HepG2 (cell line): ENCODE results near the gene ZG16B. TPM values are rescaled to one million over a fixed set of nuclear protein-coding genes. Genes with fewer than 3 reads are reported as not detected.

Experiments used
- ATAC-seq: fragments of 200-7000 bp; cut with Tn5 transposase; 3 replicates; pipeline ENCODE4 v1.9.1; 2020; ENCODE audit warnings: mild to moderate bottlenecking, moderate library complexity
- BruUV-seq: library from RNA; stranded (reverse); fragments of 400-500 nt; replicated peaks from 2 replicates; lab custom pipeline; 2021; lab: Mats Ljungman, UMichigan
- CTCF ChIA-PET: fragments of 300-600 bp; formaldehyde crosslinking; extraction: SDS; loops from one replicate; lab custom pipeline; 2021; ENCODE audit warnings: low total read pairs, inconsistent platforms, low intra/inter-chr PET ratio; lab: Yijun Ruan, JAX
- POLR2A ChIA-PET: fragments of 350-600 bp; sonication (Branson Sonifier 250); formaldehyde crosslinking; loops from one replicate; lab custom pipeline; 2020; ENCODE audit warnings: antibody characterized with exemption, inconsistent platforms; lab: Yijun Ruan, JAX
- DNase-seq: peaks from one replicate; pipeline ENCODE4 v3.0.0-alpha.2; 2015; ENCODE audit warnings: low spot score
- FAIRE-seq: peaks from 3 replicates; lab custom pipeline; 2011; peaks lifted over from hg19 to GRCh38; lab: Jason Lieb, UNC
- H2AFZ ChIP-seq: one replicate; pipeline ENCODE4 v1.6.1; 2011; ENCODE audit warnings: low read length, inconsistent platforms
- H3K27ac ChIP-seq: fragments of 300-600 bp; 3 replicates; pipeline ENCODE4 v1.8.0; 2011; ENCODE audit warnings: mixed run types, mild to moderate bottlenecking, mixed read lengths, low read length, inconsistent platforms; ENCODE audit not compliant: insufficient read depth; ENCODE audit errors: extremely low read length
- H3K27me3 ChIP-seq, 2 experiments: fragments of 200-600 bp in 1 of 2; 2 replicates in 1 of 2; 3 replicates in 1 of 2; pipeline versions ENCODE4 v1.6.0 to v1.8.0; 2011; ENCODE audit warnings: low read length in 2 of 2, mild to moderate bottlenecking in 2 of 2, moderate library complexity in 2 of 2, inconsistent platforms in 1 of 2; ENCODE audit not compliant: insufficient read depth in 2 of 2, control insufficient read depth in 1 of 2
- H3K36me3 ChIP-seq, 2 experiments: fragments of 200-600 bp in 1 of 2; replicated peaks in 1 of 2; 2 replicates in 1 of 2; 3 replicates in 1 of 2; pipeline versions ENCODE4 v1.5.1 to v1.8.0; 2011; ENCODE audit warnings: low read length in 2 of 2, inconsistent platforms in 1 of 2; ENCODE audit not compliant: insufficient read depth in 2 of 2, control insufficient read depth in 1 of 2
- H3K4me1 ChIP-seq: 2 replicates; pipeline ENCODE4 v1.5.1; 2012; ENCODE audit warnings: low read length, inconsistent platforms; ENCODE audit not compliant: insufficient read depth
- H3K4me2 ChIP-seq: 2 replicates; pipeline ENCODE4 v1.6.0; 2011; ENCODE audit warnings: low read depth, low read length, inconsistent platforms
- H3K4me3 ChIP-seq, 3 experiments: fragments of 200-600 bp in 1 of 3; sonication (generic), shearing (Covaris generic) in 1 of 3; replicated peaks in 1 of 3; 2 replicates each; pipeline ENCODE4 v1.5.1; 2011 to 2016; ENCODE audit warnings: low read length in 3 of 3, inconsistent platforms in 2 of 3, low read depth in 2 of 3, mild to moderate bottlenecking in 2 of 3, control low read depth in 1 of 3, mixed read lengths in 1 of 3; ENCODE audit not compliant: insufficient read depth in 1 of 3
- H3K79me2 ChIP-seq: one replicate; pipeline ENCODE4 v1.6.1; 2011; ENCODE audit warnings: low read length, inconsistent platforms; ENCODE audit not compliant: insufficient read depth
- H3K9ac ChIP-seq: 2 replicates; pipeline ENCODE4 v1.6.0; 2011; ENCODE audit warnings: mild to moderate bottlenecking, low read depth, low read length, inconsistent platforms; ENCODE audit not compliant: insufficient read depth
- H3K9me3 ChIP-seq: 2 replicates; pipeline ENCODE4 v1.5.1; 2012; ENCODE audit warnings: mild to moderate bottlenecking, low read length
- H4K20me1 ChIP-seq: 2 replicates; pipeline ENCODE4 v1.6.0; 2011; ENCODE audit warnings: inconsistent platforms, mild to moderate bottlenecking, low read length, moderate library complexity; ENCODE audit not compliant: insufficient read depth
- ATM ChIP-seq: fragments of 450-650 bp; IDR thresholded peaks from 2 replicates; pipeline ENCODE4 v1.7.1; 2017; ENCODE audit warnings: mild to moderate bottlenecking, borderline replicate concordance
- CEBPB ChIP-seq: IDR thresholded peaks from 2 replicates; pipeline ENCODE4 v1.6.1; 2011; ENCODE audit warnings: low read depth, low read length, improper control_type of control experiment, borderline replicate concordance
- ELF3 ChIP-seq: IDR thresholded peaks from 2 replicates; pipeline ENCODE4 v1.6.1; 2016; ENCODE audit warnings: missing genetic modification reagents, missing compliant biosample characterization
- FOSL2 ChIP-seq: sonication (generic); formaldehyde crosslinking; IDR thresholded peaks from 2 replicates; pipeline ENCODE4 v1.4.0; 2020; ENCODE audit warnings: missing genetic modification reagents
- HIVEP1 ChIP-seq: sonication (generic); formaldehyde crosslinking; IDR thresholded peaks from 2 replicates; pipeline ENCODE4 v1.4.0; 2020; ENCODE audit warnings: mild to moderate bottlenecking, missing genetic modification reagents
- MAF1 ChIP-seq: sonication (generic); formaldehyde crosslinking; IDR thresholded peaks from 2 replicates; pipeline ENCODE4 v1.5.0; 2020; ENCODE audit warnings: missing genetic modification reagents, borderline replicate concordance
- NFE2 ChIP-seq: sonication (generic); formaldehyde crosslinking; IDR thresholded peaks from 2 replicates; pipeline ENCODE4 v1.4.0; 2020; ENCODE audit warnings: missing genetic modification reagents
- NR2F6 ChIP-seq, 2 experiments: IDR thresholded peaks; 2 replicates each; pipeline ENCODE4 v1.6.1; 2016; ENCODE audit warnings: antibody characterized with exemption in 1 of 2, mild to moderate bottlenecking in 1 of 2
- SAP130 ChIP-seq: IDR thresholded peaks from 2 replicates; pipeline ENCODE4 v1.6.1; 2016; ENCODE audit warnings: low read depth
- TBX2 ChIP-seq: sonication (generic); formaldehyde crosslinking; IDR thresholded peaks from 2 replicates; pipeline ENCODE4 v1.5.0; 2020; ENCODE audit warnings: missing genetic modification reagents, mild to moderate bottlenecking, borderline replicate concordance
- ZEB1 ChIP-seq: IDR thresholded peaks from 2 replicates; pipeline ENCODE4 v1.6.1; 2012; ENCODE audit warnings: mild to moderate bottlenecking, low read depth, inconsistent platforms; ENCODE audit not compliant: insufficient replicate concordance
- ZNF557 ChIP-seq: sonication (generic); formaldehyde crosslinking; IDR thresholded peaks from 2 replicates; pipeline ENCODE4 v1.4.0; 2020; ENCODE audit warnings: missing genetic modification reagents
- ZSCAN21 ChIP-seq: sonication (generic); formaldehyde crosslinking; IDR thresholded peaks from 2 replicates; pipeline ENCODE4 v1.8.0; 2022; ENCODE audit warnings: mild to moderate bottlenecking, missing genetic modification reagents, moderate library complexity, borderline replicate concordance
- WGBS: methylation state at CpG from one replicate; pipeline ENCODE4 v1.1.6; 2017; ENCODE audit warnings: low lambda C conversion rate; 5-methylcytosine and 5-hydroxymethylcytosine counted together
- in situ Hi-C: cut with HindIII; loops from 2 replicates; pipeline ENCODE4 v1.10.0; 2017; ENCODE audit warnings: low pct_unique_long_range_greater_than_20kb; ENCODE audit not compliant: extremely low pct_ligation_motif_present
- intact Hi-C: fragments of 100-400 bp; cut with micrococcal nuclease; formaldehyde crosslinking; loops from one replicate; pipeline ENCODE4 v1.10.0; 2022; ENCODE audit not compliant: unreplicated experiment
- polyA plus RNA-seq, 8 experiments: library from polyadenylated mRNA; depleted of rRNA in 3 of 8; stranded (reverse) in 7 of 8; unstranded in 1 of 8; fragments of >200 nt; fragmentation: Illumina TruSeq in 4 of 8; extraction: Trizol in 4 of 8; gene quantifications; 2 replicates each; pipeline versions ENCODE4 v1.2.1 to v1.2.3, GENCODE V29; 2011 to 2016; ENCODE audit warnings: low read depth in 4 of 8, missing spikeins in 1 of 8, mixed read lengths in 1 of 8; ENCODE audit not compliant: insufficient read depth in 1 of 8
- total RNA-seq, 5 experiments: library from RNA; depleted of rRNA; stranded (reverse); fragments of >200 nt; fragmentation: Illumina TruSeq; extraction: Trizol; gene quantifications; 2 replicates each; pipeline ENCODE4 v1.2.3, GENCODE V29; 2016; ENCODE audit warnings: low read depth in 1 of 5
- TF ChIP-seq, protein P1 (sequence below): sonication (generic); formaldehyde crosslinking; IDR thresholded peaks from 2 replicates; pipeline ENCODE4 v1.4.0; 2020; ENCODE audit warnings: missing genetic modification reagents, borderline replicate concordance
- TF ChIP-seq, protein P2 (sequence below): sonication (generic); formaldehyde crosslinking; IDR thresholded peaks from 2 replicates; pipeline ENCODE4 v1.5.0; 2020; ENCODE audit warnings: mild to moderate bottlenecking, missing genetic modification reagents, moderate library complexity
- TF ChIP-seq, protein P3 (sequence below): sonication (generic); formaldehyde crosslinking; IDR thresholded peaks from 2 replicates; pipeline ENCODE4 v1.5.1; 2020; ENCODE audit warnings: mild to moderate bottlenecking, missing genetic modification reagents, moderate library complexity

Gene ZG16B
- total and polyA plus RNA-seq, 2 of the 13 experiments (the other 11 are each of a cell fraction or from before 2014, with no cell fraction given) = 1.5 to 11.3 TPM

DNA sequence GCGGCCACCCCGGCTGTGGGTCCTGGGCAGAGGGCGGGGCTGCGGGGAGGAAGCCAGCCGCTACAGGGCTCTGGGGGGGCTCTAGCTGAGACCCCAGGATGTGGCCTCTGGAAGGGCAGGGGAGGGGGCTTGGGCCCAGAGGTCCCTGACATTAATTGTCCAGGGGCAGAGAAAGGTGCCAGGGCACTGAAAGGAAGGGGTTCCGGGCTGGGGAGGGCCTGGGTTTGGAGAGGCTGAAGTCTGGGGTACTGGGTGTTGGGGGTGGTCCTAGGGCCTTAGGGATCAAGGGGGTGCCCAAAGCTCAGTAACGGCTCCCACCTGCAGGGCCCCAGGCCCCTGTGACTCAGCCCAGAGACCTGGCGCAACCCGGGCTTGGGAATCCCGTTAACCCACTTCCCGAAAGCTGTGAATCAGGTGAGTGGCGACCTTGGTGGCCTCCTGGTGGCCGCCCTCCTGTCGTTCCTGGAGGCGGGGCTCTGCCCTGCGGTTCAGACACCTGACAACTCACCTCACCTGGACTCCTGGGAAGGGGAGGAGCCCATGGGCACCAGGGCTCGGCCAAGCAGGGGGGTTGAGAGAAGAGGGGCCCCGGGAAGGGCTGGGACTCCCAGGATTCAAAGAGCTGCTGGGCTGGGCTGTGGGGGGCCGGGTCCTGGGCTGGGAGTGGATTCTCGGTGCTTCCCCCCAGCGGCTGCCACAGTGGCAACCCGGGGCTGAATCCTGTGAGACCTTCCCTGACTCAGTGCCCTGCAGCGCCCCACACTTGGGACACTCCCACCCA is 28.3 kb downstream of the ZG16B start:
- CTCF ChIA-PET = no interaction called here
- TF ChIP-seq ELF3 (0 out of 2 replicates have a peak, but pooled peaks have one; percentile 17), HIVEP1 (CRISPR knock-in tag) (0 out of 2 replicates have a peak, but pooled peaks have one; percentile 31), ATM (no peak), MAF1 (CRISPR knock-in tag) (no peak), NFE2 (CRISPR knock-in tag) (no peak), ZNF557 (no peak), TBX2 (CRISPR knock-in tag) (peak; percentile 31; the same call in 1 of the 2 replicates), ZEB1 (peak; percentile 79), SAP130 (peak; percentile 18; the same call in 1 of the 2 replicates), NR2F6 (IDR thresholded peaks at IDR 0.05) (no peak), NR2F6 (CRISPR knock-in tag; IDR thresholded peaks at IDR 0.05) (peak; percentile 37; the same call in 1 of the 2 replicates), ZSCAN21 (CRISPR knock-in tag) (peak; percentile 28; the same call in 1 of the 2 replicates), CEBPB (peak; percentile 8; the same call in 1 of the 2 replicates), FOSL2 (CRISPR knock-in tag) (peak; percentile 85)
- TF ChIP-seq, protein P1, sequence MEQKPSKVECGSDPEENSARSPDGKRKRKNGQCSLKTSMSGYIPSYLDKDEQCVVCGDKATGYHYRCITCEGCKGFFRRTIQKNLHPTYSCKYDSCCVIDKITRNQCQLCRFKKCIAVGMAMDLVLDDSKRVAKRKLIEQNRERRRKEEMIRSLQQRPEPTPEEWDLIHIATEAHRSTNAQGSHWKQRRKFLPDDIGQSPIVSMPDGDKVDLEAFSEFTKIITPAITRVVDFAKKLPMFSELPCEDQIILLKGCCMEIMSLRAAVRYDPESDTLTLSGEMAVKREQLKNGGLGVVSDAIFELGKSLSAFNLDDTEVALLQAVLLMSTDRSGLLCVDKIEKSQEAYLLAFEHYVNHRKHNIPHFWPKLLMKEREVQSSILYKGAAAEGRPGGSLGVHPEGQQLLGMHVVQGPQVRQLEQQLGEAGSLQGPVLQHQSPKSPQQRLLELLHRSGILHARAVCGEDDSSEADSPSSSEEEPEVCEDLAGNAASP (CRISPR knock-in tag) = peak; percentile 30; the same call in 1 of the 2 replicates
- TF ChIP-seq, protein P2, sequence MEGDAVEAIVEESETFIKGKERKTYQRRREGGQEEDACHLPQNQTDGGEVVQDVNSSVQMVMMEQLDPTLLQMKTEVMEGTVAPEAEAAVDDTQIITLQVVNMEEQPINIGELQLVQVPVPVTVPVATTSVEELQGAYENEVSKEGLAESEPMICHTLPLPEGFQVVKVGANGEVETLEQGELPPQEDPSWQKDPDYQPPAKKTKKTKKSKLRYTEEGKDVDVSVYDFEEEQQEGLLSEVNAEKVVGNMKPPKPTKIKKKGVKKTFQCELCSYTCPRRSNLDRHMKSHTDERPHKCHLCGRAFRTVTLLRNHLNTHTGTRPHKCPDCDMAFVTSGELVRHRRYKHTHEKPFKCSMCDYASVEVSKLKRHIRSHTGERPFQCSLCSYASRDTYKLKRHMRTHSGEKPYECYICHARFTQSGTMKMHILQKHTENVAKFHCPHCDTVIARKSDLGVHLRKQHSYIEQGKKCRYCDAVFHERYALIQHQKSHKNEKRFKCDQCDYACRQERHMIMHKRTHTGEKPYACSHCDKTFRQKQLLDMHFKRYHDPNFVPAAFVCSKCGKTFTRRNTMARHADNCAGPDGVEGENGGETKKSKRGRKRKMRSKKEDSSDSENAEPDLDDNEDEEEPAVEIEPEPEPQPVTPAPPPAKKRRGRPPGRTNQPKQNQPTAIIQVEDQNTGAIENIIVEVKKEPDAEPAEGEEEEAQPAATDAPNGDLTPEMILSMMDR (CRISPR knock-in tag) = peak; percentile 35
- TF ChIP-seq, protein P3, sequence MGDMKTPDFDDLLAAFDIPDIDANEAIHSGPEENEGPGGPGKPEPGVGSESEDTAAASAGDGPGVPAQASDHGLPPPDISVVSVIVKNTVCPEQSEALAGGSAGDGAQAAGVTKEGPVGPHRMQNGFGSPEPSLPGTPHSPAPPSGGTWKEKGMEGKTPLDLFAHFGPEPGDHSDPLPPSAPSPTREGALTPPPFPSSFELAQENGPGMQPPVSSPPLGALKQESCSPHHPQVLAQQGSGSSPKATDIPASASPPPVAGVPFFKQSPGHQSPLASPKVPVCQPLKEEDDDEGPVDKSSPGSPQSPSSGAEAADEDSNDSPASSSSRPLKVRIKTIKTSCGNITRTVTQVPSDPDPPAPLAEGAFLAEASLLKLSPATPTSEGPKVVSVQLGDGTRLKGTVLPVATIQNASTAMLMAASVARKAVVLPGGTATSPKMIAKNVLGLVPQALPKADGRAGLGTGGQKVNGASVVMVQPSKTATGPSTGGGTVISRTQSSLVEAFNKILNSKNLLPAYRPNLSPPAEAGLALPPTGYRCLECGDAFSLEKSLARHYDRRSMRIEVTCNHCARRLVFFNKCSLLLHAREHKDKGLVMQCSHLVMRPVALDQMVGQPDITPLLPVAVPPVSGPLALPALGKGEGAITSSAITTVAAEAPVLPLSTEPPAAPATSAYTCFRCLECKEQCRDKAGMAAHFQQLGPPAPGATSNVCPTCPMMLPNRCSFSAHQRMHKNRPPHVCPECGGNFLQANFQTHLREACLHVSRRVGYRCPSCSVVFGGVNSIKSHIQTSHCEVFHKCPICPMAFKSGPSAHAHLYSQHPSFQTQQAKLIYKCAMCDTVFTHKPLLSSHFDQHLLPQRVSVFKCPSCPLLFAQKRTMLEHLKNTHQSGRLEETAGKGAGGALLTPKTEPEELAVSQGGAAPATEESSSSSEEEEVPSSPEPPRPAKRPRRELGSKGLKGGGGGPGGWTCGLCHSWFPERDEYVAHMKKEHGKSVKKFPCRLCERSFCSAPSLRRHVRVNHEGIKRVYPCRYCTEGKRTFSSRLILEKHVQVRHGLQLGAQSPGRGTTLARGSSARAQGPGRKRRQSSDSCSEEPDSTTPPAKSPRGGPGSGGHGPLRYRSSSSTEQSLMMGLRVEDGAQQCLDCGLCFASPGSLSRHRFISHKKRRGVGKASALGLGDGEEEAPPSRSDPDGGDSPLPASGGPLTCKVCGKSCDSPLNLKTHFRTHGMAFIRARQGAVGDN (CRISPR knock-in tag) = peak; percentile 14; the same call in 1 of the 2 replicates

More for the DNA sequence above, 28.3 kb downstream of the ZG16B start:
- intact Hi-C loops (no loop called here), in situ Hi-C loops (no loop called here)
- no peaks in the 10 kb centered on the region for H3K79me2 ChIP-seq
- POLR2A ChIA-PET = interaction anchor here (1.2 kb wide), 2 partner anchors 9 to 47 kb away, joined by 4 to 7 read pairs; no protein-coding TSS in a partner anchor
- no peak overlapping the region for H3K27ac ChIP-seq
- H4K20me1 ChIP-seq = no peaks in the 10 kb centered on the region
- DNase-seq (no peak), FAIRE-seq (no peak), ATAC-seq (peak; percentile 56)
- H3K4me2 ChIP-seq = peak overlapping the region; percentile 64
- H3K27me3 ChIP-seq = peaks cover 0 to 2% of the 10 kb centered on the region in 2 experiments; a peak in 2 of 5 replicates
- no peak overlapping the region for H3K9ac ChIP-seq
- no peaks in the 10 kb centered on the region for H3K36me3 ChIP-seq
- no peak overlapping the region for H2AFZ ChIP-seq
- H3K9me3 ChIP-seq = peaks cover 12% of the 10 kb centered on the region; the same call in 1 of the 2 replicates
- H3K4me1 ChIP-seq = peaks cover 16% of the 10 kb centered on the region
- BruUV-seq = no TSS peak
- H3K4me3 ChIP-seq = peak overlapping the region in 1 of 3 experiments; percentile 63; a peak in 1 of 6 replicates
- WGBS = 0% methylated on average over 12 of the region's 23 CpGs
